Stimulated activated CD4-positive, alpha-beta T cell treated with anti-CD3 and anti-CD28 coated beads, Interleukin-4, amount 100 ng/mL, for 24 hours (primary cell): Measurements from ENCODE around the gene CYTH2.

Source experiments
- DNase-seq: peaks from one replicate; pipeline ENCODE4 v3.0.0-alpha.2; 2020

Gene CYTH2, protein sequence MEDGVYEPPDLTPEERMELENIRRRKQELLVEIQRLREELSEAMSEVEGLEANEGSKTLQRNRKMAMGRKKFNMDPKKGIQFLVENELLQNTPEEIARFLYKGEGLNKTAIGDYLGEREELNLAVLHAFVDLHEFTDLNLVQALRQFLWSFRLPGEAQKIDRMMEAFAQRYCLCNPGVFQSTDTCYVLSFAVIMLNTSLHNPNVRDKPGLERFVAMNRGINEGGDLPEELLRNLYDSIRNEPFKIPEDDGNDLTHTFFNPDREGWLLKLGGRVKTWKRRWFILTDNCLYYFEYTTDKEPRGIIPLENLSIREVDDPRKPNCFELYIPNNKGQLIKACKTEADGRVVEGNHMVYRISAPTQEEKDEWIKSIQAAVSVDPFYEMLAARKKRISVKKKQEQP

GRCh38 chr19:48469289-48469881, at the start of gene CYTH2:
CYTH2 (plus strand) TSS chr19:48469369; CDS start chr19:48469508, 139 bp downstream.
- DNase-seq, result peak; percentile 81

GRCh38 chr19:48421548-48421947, 47.6 kb upstream of the CYTH2 start:
- no peak for DNase-seq

DNA sequence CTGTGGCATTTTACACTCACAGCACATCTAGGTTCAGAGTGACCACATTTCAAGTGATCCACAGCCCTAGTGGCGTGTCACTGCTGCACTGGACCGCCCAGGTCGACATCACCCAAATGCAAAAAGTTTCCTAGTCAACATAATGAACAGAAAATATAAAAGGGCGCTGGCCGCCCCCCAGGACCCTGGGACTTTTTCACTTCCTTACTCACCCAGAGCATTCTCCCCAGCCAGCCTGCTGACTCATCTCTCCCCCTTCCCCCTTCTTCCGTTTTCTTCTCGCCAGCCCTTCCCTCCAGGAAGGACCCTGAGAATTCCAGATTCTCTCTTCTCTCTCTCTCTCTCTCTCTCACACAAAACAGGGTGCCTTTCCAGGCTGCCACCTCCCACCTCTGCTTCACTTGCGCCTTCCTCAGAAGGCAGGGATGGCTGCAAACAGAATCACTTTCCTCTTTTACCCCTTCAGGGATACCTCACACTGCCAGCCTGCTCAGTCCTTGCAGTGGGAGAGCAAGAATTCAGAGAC, 44.4 kb upstream of the CYTH2 start:
- DNase-seq, result no peak

GRCh38 chr19:48428670-48429069, 40.5 kb upstream of the CYTH2 start:
- no peak for DNase-seq

DNA sequence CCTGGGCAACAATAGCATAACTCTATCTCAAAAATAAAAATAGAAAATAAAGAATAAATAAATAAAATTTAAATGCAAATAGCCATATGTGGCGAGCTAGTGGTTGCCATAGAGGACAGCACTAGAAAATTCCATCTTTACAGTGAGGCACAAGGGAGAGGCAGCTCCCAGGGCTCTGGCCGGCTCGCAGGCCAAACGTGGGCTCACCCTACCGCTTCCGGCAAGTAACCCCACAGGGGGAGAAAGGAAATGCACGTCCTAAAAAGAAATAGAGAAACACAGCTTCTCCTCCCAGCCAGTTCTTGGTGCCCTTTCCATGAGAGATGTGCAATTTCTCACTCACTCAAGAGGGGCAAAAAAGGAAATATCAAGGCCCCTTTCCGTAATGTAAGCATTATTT, 35.8 kb upstream of the CYTH2 start:
- no peak for DNase-seq

DNA sequence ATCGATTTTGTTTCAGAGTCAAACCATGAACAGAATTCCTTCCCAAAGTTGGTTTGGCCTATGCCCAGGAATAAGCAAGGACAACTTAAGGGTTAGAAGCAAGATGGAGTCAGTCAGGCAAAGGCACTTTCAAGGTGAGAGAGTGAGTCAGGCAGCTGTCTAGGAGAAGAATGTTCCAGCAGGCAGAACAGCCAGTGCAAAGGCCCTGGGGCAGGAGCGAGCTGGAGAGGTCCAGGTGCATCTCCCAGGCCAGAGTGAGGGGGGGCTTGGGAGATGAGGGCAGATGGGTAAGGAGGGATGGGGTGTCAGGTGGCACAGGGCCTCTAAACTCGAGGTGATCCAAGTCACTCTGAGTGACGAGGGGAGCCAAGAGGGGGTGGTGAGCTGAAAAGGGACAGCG, 32.6 kb upstream of the CYTH2 start:
- no peak for DNase-seq

GRCh38 chr19:48441360-48442050, 27.7 kb upstream of the CYTH2 start:
- no peak for DNase-seq

DNA sequence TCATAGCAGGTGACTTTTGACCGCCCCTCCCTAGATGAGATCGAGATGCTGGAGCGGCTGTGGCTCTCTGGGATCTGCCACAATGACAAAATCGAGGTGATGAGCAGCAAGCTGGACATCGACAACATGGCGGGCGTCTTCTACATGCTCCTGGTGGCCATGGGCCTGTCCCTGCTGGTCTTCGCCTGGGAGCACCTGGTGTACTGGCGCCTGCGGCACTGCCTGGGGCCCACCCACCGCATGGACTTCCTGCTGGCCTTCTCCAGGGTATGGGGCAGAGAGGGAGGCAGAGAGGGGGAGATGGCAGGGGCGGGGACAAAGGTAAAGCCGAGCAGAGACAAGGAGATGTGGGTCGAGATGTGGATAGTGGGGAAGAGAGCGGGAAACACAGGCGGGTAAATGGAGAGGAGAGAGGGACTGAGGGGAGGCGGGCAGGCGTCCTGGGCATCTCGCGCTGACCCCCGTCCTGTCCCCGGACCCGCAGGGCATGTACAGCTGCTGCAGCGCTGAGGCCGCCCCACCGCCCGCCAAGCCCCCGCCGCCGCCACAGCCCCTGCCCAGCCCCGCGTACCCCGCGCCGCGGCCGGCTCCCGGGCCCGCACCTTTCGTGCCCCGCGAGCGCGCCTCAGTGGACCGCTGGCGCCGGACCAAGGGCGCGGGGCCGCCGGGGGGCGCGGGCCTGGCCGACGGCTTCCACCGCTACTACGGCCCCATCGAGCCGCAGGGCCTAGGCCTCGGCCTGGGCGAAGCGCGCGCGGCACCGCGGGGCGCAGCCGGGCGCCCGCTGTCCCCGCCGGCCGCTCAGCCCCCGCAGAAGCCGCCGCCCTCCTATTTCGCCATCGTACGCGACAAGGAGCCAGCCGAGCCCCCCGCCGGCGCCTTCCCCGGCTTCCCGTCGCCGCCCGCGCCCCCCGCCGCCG, 26.8 kb upstream of the CYTH2 start:
- DNase-seq, result no peak

- DNase-seq, result no peak
Observed at GRCh38 chr19:48443256-48443655, 25.9 kb upstream of the CYTH2 start.

DNA sequence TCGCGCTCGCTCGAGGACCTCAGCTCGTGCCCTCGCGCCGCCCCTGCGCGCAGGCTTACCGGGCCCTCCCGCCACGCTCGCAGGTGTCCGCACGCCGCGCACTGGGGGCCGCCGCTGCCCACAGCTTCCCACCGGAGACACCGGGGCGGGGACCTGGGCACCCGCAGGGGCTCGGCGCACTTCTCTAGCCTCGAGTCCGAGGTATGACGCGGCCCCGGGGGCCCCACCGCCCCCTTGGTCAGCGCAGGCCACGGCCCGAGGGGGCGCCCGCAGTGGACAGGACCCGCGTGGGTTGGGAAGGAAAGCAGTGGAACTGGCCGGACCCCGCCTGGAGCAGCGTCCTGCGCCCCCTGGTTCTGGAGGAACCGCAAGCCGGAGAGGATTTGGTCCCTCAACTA, 25.4 kb upstream of the CYTH2 start:
- no peak for DNase-seq

DNA sequence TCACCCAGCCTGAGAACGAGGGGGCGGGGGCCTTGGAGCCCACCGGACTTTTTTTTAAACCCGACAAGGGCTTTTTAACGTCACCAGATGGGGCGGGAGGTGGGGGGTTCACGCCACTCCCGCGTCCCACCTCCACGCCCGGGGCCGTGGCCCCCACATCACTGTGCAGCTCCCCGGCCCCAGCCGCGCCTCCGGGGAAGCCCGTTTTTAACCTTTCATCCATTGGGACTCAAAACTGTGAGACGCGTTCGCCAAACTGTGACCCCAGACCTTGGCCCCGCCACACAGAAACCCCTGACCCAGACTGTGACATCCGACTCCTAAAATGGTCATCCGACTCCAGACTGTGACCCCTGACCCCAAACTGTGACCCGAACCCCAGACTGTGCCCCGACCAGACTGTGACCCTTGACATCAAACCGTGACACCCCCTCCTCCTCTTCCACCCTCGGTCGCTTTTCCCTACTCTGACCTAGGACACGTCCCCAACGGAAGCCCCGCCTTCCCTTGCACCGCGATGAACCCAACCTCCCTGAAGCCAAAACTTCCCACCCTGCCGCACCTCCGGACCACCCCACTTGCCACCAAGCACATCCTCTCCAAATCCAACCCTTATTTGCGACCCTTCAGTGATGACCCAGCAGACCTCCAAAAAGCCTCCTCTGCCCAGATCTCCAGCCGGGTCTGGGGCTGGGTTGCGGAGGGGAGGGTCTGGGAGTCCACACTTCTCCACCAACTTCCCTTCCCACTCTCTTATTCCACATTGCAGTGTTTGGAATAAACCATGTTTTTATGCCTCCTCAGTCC, 24.8 kb upstream of the CYTH2 start:
- no peak for DNase-seq

DNA sequence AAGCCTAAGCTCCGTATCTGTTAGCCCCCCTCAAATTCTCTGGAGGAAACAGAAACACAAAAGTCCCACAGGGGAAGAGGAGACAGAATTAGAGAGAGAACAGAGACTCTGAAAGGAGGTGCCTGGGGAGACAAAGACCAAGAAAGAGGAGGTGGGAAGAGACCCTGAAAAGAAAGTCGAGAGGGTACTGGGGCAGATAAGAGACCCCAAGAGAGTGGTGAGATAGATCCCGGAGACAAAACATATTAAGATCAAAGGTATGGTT, 24.3 kb upstream of the CYTH2 start:
- no peak for DNase-seq

GRCh38 chr19:48445256-48445605, 23.9 kb upstream of the CYTH2 start:
- no peak for DNase-seq

- peak; percentile 96 for DNase-seq
Observed at GRCh38 chr19:48445606-48446481, 23.3 kb upstream of the CYTH2 start, which contains the start of gene GRWD1. GRWD1 (plus strand) TSS chr19:48445983; CDS start chr19:48446006, 23 bp downstream.

DNA sequence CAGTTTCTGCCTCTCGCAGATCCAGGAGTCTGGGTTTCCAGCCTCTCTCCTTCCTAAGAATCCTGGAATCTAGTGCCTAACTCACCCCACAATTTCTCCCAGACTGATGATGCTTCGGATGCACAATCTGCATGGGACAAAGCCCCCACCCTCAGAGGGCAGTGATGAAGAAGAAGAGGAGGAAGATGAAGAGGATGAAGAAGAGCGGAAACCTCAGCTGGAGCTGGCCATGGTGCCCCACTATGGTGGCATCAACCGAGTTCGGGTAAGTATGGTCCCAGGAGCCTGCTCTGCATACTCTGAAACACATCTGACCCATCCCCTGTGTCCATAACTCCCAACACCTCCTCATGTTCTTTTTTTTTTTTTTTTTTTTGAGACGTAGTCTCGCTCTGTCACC, 22.6 kb upstream of the CYTH2 start:
- no peak for DNase-seq

- DNase-seq, result no peak
Observed at GRCh38 chr19:48448563-48448962, 20.6 kb upstream of the CYTH2 start.

DNA sequence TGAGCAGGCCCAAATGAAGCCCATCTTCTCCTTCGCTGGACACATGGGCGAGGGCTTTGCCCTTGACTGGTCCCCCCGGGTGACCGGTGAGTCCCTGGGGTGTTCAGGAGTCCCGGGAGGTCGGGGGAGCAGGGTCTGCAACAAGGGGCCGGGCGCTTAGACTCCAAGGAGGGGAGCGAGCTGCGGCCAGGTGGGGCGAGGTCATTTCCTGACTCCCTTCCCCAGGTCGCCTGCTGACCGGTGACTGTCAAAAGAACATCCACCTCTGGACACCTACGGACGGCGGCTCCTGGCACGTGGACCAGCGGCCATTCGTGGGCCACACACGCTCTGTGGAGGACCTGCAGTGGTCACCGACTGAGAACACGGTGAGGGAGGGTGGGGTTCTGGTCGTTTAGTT, 18.7 kb upstream of the CYTH2 start:
- DNase-seq, result no peak

GRCh38 chr19:48450863-48451262, 18.3 kb upstream of the CYTH2 start:
- no peak for DNase-seq

- no peak for DNase-seq
Observed at GRCh38 chr19:48451624-48452023, 17.5 kb upstream of the CYTH2 start.

GRCh38 chr19:48452289-48453190, 16.6 kb upstream of the CYTH2 start:
- no peak for DNase-seq
